ENCODE data around the gene ETV5.

ETV5 gene

DNA sequence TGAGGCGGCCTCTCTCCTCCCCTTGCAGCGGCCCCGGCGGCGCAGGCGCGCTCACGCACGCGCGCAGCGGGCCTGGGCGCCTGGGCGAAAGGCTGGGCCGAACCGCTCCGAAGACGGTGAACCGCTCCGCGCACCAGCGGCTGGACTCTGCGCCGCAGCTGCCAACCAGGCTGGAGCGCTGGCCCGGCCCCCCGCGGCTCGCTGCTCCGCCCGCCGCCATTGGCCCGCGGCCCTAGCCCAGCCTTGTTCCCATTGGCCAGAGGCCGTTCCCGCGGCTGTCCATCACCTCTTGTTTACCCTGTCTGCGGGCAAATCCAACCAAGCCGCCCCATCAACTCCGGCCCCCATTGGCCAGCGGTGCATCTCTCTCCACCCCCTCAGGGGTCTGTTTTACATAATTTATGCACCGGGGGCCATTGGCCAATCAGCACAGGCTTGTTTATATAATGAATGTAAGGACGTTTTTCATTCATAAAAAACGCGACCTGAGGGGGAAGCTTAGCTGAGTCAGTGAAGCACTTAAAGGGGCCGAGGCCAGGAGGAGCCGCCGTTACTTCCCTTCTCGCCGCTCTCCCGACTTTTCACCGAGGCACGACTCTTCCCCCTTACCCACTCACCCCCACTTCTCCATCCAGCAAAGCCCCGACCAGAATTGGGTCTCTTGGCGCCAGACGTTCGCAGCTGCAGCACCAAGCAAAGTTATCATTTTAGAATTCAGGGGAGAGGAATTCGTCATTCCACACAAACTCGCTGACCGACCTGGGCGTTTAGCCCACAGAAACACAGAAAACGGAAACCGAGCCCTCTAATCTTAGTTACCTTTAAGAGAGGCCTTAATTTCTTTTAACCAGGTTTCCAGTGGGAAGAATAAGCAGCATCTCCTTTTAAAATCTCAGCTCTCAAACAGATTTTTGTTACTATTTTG is at the start of gene ETV5:
ETV5 (minus strand) TSS at position 149 of the 925 bp plus-strand sequence. CDS start 3,221 bp downstream, outside the sequence.
- DNase-seq (ENCODE audit: low read depth): peak; percentile 100
- TF ChIP-seq, protein P1, sequence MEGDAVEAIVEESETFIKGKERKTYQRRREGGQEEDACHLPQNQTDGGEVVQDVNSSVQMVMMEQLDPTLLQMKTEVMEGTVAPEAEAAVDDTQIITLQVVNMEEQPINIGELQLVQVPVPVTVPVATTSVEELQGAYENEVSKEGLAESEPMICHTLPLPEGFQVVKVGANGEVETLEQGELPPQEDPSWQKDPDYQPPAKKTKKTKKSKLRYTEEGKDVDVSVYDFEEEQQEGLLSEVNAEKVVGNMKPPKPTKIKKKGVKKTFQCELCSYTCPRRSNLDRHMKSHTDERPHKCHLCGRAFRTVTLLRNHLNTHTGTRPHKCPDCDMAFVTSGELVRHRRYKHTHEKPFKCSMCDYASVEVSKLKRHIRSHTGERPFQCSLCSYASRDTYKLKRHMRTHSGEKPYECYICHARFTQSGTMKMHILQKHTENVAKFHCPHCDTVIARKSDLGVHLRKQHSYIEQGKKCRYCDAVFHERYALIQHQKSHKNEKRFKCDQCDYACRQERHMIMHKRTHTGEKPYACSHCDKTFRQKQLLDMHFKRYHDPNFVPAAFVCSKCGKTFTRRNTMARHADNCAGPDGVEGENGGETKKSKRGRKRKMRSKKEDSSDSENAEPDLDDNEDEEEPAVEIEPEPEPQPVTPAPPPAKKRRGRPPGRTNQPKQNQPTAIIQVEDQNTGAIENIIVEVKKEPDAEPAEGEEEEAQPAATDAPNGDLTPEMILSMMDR (conservative IDR thresholded peaks at IDR 0.05; ENCODE audit: low read length): no peak
- peak within 1 kb of the TSS; percentile 87 for H3K4me3 ChIP-seq (ENCODE audit: low read length)

DNA sequence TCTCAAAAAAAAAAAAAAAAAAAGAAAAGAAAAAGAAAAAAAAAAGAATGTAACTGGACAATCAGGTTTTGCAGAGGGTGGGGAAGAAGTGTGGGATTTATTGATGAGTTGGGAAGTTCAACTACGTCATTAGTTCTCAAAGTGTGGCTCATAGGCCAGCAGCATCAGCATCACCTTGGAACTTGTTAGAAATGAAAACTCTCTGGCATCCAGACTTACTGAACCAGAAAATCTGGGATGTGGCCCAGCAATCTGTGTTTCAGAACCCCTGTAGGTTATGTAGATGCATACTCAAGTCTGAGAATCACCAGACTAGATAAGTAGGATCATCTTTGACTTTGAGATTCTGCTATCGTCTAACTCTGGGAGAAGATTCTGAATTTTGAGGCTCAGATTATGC is 45.8 kb upstream of the ETV5 start:
- no peak overlapping the region for H3K4me3 ChIP-seq (ENCODE audit: low read length)
- no peak for DNase-seq (ENCODE audit: low read depth)
- TF ChIP-seq, protein P1 (conservative IDR thresholded peaks at IDR 0.05; ENCODE audit: low read length): no peak

DNA sequence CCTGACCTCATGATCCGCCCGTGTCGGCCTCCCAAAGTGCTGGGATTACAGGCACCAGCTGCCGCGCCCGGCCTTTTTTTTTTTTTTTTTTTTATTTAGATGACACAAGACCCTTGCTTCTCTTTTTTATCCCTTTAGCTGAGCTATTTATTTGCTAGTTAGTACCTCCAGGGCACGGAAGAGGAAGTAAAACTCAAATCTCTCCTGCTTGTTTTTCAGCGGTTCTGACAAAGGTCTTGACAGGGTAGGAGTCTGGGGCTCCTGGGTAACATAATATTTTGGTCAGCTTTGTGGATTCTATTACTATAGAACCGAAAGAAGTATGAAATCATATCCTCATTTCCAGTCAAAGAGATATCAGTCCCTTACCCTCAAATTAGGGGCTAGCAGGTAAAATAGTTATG is 44.0 kb upstream of the ETV5 start:
- no peak for DNase-seq (ENCODE audit: low read depth)
- TF ChIP-seq, protein P1 (conservative IDR thresholded peaks at IDR 0.05; ENCODE audit: low read length): no peak
- H3K4me3 ChIP-seq (ENCODE audit: low read length): no peak overlapping the region

DNA sequence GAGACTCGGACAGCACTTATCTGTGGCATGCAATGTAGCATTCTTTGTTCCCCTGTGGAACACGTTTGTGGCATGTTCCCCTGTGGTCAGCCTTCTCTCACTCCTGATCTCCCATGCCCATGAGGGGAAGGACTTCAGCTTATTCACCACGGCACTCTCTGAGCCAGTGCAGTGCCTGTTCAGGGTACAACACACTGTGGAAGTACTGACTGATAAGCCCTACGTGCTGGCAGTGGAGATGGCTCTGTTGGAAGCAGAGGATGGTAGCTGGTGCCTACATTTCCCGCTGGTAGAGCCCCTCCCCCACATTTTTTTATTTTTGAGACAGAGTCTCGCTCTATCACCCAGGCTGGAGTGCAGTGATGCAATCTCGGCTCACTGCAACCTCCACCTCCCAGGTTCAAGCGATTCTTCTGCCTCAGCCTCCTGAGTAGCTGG is 43.5 kb upstream of the ETV5 start:
- TF ChIP-seq, protein P1 (conservative IDR thresholded peaks at IDR 0.05; ENCODE audit: low read length): no peak
- H3K4me3 ChIP-seq (ENCODE audit: low read length): no peak overlapping the region
- no peak for DNase-seq (ENCODE audit: low read depth)

DNA sequence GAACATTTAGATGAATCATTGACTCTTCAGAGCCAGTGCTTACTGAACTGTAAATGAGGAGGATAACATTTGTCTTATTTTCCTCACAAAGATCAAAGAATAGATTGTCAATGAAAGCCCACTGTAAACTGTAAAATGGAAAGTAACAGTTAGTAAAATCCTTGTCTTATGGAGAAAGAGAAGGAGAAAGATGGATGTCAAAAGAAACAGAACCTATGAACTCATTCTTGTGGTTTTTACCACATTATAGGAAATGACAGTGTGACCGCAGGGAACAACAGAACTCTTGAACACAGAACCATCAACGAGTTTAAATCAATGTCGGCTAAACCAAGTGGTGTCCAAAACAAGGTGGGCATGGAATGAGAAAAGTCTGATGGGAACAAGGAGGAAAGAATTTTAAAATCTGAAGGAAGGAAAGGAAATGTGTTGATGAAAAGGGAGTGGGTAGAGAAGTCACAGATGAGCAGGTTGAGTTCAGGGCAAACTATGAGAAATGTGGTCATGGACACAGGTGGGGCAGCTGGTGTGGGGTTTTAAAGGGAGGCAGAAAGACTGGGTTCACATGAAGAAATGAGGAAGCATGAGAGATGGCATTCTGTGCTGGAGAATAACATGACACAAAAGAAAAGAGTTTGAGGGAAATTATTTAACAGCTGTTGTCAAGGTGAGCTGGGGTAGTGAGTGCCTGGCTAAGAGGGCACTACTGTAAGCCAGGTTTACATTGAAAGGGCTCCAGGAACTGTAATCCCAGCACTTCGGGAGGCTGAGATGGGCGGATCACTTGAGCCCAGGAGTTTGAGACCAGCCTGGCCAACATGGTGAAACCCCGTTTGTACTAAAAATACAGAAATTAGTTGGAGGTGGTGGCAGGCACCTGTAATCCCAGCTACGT is 42.4 kb upstream of the ETV5 start:
- no peak for DNase-seq (ENCODE audit: low read depth)
- TF ChIP-seq, protein P1 (conservative IDR thresholded peaks at IDR 0.05; ENCODE audit: low read length): no peak
- H3K4me3 ChIP-seq (ENCODE audit: low read length): no peak overlapping the region

DNA sequence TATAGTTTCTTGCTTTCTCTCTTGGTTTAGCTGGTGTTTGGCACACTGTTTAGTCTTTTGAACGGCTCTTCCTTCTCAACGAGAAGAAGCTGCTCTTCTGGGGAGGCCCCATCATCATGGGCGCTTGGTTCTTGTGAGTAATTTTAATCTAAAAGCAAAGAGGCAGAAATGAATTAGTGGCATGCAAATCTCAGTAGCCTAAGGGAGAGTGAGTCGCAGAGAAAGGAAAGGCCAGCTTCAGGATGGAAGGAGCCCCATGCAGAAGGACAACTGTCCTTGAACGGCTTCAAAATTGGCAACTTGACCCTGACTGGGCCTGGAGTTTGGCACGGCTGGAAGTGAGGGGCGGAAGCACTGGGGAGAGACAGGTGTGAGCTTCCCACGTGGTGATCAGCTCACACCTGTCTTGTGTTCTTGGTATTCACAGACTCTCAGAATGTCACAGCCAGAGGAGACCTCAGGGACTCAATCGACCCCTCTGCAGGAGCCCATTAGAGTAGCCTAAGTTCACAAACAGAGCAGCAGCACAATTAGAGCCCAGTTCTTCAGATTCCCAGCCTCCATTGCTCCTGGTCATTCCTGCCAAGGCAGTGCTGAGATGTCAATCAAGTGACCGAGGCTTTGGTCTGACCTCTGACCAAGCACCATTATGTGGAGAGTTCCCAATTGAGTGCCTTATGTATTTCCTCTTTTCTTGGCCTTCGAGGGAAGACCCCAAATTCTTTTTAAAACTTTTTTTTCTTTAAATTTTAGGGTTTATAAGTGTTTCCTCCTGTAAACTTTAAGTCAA is 41.3 kb upstream of the ETV5 start:
- no peak for DNase-seq (ENCODE audit: low read depth)
- H3K4me3 ChIP-seq (ENCODE audit: low read length): no peak overlapping the region
- TF ChIP-seq, protein P1 (conservative IDR thresholded peaks at IDR 0.05; ENCODE audit: low read length): no peak

All from AG10803 (cell line).